Measurements from ENCODE around the gene CTCFL. TPM values are rescaled to one million over a fixed set of nuclear protein-coding genes. Genes with fewer than 3 reads are reported as not detected.
A peak's percentile ranks its signal among the peaks of the same experiment; 100 is the strongest.

CTCFL gene
- total and polyA plus RNA-seq, 2 of the 13 experiments (the other 11 are each of a cell fraction or from before 2014, with no cell fraction given): 0.04 TPM; not detected in 1

- no peak for TF ChIP-seq ZNF646 (CRISPR knock-in tag; IDR thresholded peaks at IDR 0.05)
- no peak for TF ChIP-seq ZBTB26 (CRISPR knock-in tag; IDR thresholded peaks at IDR 0.05; ENCODE audit: borderline replicate concordance)
- no peak for TF ChIP-seq HNRNPL (IDR thresholded peaks at IDR 0.05; ENCODE audit: low read depth, low read length)
- no peak for TF ChIP-seq ZNF484 (CRISPR knock-in tag; IDR thresholded peaks at IDR 0.05; ENCODE audit: borderline replicate concordance, low read depth)
- TF ChIP-seq SOX13 (IDR thresholded peaks at IDR 0.05): no peak
- TF ChIP-seq SOX13 (CRISPR knock-in tag; conservative IDR thresholded peaks at IDR 0.05 in 1 of 2, IDR thresholded peaks at IDR 0.05 in 1 of 2): peak; percentile 32 to 47; a peak in 1 of 4 replicates
- no peak for TF ChIP-seq TP53 (CRISPR knock-in tag; conservative IDR thresholded peaks at IDR 0.05)
- peak; percentile 93 for TF ChIP-seq HHEX (CRISPR knock-in tag; IDR thresholded peaks at IDR 0.05)
- TF ChIP-seq CREB3 (CRISPR knock-in tag; IDR thresholded peaks at IDR 0.05): no peak
- TF ChIP-seq ZNF576 (CRISPR knock-in tag; IDR thresholded peaks at IDR 0.05): no peak
- no peak; the same call in 1 of the 2 replicates for TF ChIP-seq PRDM10 (CRISPR knock-in tag; IDR thresholded peaks at IDR 0.05; ENCODE audit: low read depth)
- no peak for TF ChIP-seq PRPF4 (IDR thresholded peaks at IDR 0.05; ENCODE audit: low read depth, low read length, poor library complexity, severe bottlenecking)
- peak; percentile 7; the same call in 1 of the 2 replicates for TF ChIP-seq CEBPB (IDR thresholded peaks at IDR 0.05; ENCODE audit: borderline replicate concordance, low read depth, low read length)
- no peak for TF ChIP-seq ZNF761 (CRISPR knock-in tag; conservative IDR thresholded peaks at IDR 0.05)
- TF ChIP-seq RFX3 (CRISPR knock-in tag; IDR thresholded peaks at IDR 0.05): peak; percentile 73
- 0 out of 2 replicates have a peak, but pooled peaks have one; percentile 41 for TF ChIP-seq ZNF543 (CRISPR knock-in tag; IDR thresholded peaks at IDR 0.05)
Measured at GRCh38 chr20:57555457-57556184, 30.7 kb upstream of the CTCFL start (continued).
